ENCODE data around the gene EXOC3L1.
A peak's percentile ranks its signal among the peaks of the same experiment; 100 is the strongest.

Gene EXOC3L1

DNA sequence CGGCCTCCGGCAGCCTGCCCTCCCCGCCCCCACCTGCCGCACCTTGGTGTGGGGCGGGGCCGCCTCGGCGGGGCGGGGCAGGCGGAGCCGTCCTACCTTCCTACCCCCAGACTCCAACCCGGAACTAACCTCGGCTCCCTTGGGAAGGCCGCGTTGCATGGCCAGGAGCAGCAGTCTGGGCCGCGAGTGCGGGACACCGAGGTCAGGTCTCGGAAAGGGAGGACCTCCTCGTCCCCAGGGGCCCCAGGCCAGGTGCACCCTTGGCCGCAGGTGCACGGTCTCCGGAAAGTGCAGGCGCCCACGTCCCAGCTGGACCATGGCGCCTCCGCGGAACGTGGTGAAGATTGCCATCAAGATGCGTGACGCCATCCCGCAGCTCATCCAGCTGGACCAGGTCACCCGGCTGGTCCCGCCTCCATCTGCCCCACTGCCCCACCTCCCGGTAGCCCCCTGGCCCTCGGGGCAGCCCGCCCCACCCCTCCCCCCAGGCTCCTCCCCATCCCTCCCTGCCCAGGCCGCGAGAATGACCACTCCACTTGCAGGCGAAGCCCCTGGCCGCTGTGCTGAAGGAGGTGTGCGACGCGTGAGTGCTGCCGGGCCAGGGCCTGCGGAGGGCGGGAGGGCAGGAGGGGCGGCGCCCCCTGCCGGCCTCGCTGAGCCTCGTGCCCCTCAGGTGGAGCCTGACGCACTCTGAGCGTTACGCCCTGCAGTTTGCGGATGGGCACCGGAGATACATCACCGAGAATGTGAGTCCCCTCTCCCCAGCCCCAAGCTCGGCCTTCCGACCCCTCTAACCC, 9.3 kb upstream of the EXOC3L1 start, which contains the start of gene ELMO3:
ELMO3 (plus strand) TSS at position 121 of the 797 bp plus-strand sequence; CDS start at position 317, 196 bp downstream.
- ATAC-seq (replicated peaks) (no peak), DNase-seq (no peak)
- H3K27me3 Mint-ChIP-seq = no peaks in the 10 kb centered on the region
- no peak within 1 kb of the TSS for H3K27ac Mint-ChIP-seq
- peaks cover 17% of the 10 kb centered on the region in 2 donors for H3K4me1 Mint-ChIP-seq (ENCODE audit: low read depth in 2 of 2)
- H3K36me3 Mint-ChIP-seq (ENCODE audit: insufficient read depth) = peaks cover 38% of the 10 kb centered on the region
- no peak within 1 kb of the TSS for H3K4me3 Mint-ChIP-seq
- H3K9me3 Mint-ChIP-seq = no peaks in the 10 kb centered on the region

GRCh38 chr16:67198238-67198734, 8.3 kb upstream of the EXOC3L1 start:
- DNase-seq (no peak), ATAC-seq (replicated peaks) (peak; percentile 43)
- Mint-ChIP-seq H3K27me3 (no peaks in the 10 kb centered on the region), H3K4me3 (no peak overlapping the region), H3K36me3 (ENCODE audit: insufficient read depth) (peaks cover 45% of the 10 kb centered on the region), H3K27ac (no peak overlapping the region), H3K4me1 (ENCODE audit: low read depth in 2 of 2) (peaks cover 25 to 26% of the 10 kb centered on the region in 2 donors), H3K9me3 (no peaks in the 10 kb centered on the region)

DNA sequence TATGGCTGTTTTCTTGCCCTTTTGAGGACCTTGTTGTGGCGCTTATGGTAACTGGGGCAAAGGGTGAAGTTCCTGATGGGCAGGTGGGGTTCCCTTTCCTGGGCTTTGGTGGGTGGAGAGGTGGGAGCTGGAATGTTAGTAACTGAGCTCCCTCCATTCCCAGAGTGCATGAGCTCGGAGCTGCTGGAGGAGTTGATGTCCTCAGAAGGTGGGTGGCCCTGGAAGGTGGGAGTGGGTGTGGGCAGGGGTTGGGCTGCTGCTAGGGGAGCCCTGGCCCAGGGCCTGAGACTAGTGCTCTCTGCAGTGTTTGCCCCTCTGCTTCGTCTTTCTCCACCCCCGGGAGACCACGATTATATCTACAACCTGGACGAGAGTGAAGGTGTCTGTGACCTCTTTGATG, 7.8 kb upstream of the EXOC3L1 start:
- DNase-seq = no peak
- peaks cover 49% of the 10 kb centered on the region for H3K36me3 Mint-ChIP-seq (ENCODE audit: insufficient read depth)
- H3K4me1 Mint-ChIP-seq (ENCODE audit: low read depth in 2 of 2) = peaks cover 30 to 32% of the 10 kb centered on the region in 2 donors
- no peaks in the 10 kb centered on the region for H3K9me3 Mint-ChIP-seq
- H3K4me3 Mint-ChIP-seq = no peak overlapping the region
- ATAC-seq (replicated peaks) = no peak
- H3K27ac Mint-ChIP-seq = no peak overlapping the region
- no peaks in the 10 kb centered on the region for H3K27me3 Mint-ChIP-seq

- Mint-ChIP-seq H3K27ac (peak overlapping the region; percentile 76 to 79), H3K9me3 (no peaks in the 10 kb centered on the region), H3K36me3 (ENCODE audit: insufficient read depth) (peaks cover 49% of the 10 kb centered on the region), H3K27me3 (no peaks in the 10 kb centered on the region), H3K4me1 (ENCODE audit: low read depth in 2 of 2) (peaks cover 33 to 36% of the 10 kb centered on the region in 2 donors), H3K4me3 (peak overlapping the region in 1 of 2 donors; percentile 4)
- ATAC-seq (replicated peaks) (no peak), DNase-seq (no peak)
Observed at GRCh38 chr16:67196881-67197280, 6.9 kb upstream of the EXOC3L1 start.

DNA sequence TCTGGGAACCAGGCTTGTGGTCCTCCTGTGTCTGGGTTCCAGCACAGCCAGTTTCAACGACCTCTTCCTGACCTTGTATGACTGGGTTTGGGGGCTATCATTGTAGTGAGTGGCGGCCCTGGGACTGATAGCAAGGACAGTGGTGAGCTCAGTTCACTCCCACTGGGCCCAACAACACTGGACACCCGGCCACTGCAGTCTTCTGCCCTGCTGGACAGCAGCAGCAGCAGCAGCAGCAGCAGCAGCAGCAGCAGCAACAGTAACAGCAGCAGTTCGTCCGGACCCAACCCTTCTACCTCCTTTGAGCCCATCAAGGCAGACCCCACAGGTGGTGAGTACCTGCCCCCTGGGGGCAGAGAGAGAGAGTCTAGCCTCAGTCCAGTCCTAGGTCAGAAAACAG, 5.7 kb upstream of the EXOC3L1 start:
- no peaks in the 10 kb centered on the region for H3K9me3 Mint-ChIP-seq
- H3K27me3 Mint-ChIP-seq = no peaks in the 10 kb centered on the region
- peaks cover 41 to 42% of the 10 kb centered on the region in 2 donors for H3K4me1 Mint-ChIP-seq (ENCODE audit: low read depth in 2 of 2)
- ATAC-seq (replicated peaks) (no peak), DNase-seq (no peak)
- peaks cover 47% of the 10 kb centered on the region for H3K36me3 Mint-ChIP-seq (ENCODE audit: insufficient read depth)
- no peak overlapping the region for H3K4me3 Mint-ChIP-seq
- H3K27ac Mint-ChIP-seq = peak overlapping the region; percentile 74 to 79

GRCh38 chr16:67194260-67194659, 4.3 kb upstream of the EXOC3L1 start:
- Mint-ChIP-seq H3K4me1 (ENCODE audit: low read depth in 2 of 2) (peaks cover 41 to 42% of the 10 kb centered on the region in 2 donors), H3K4me3 (peak overlapping the region; percentile 84 to 89), H3K27ac (peak overlapping the region; percentile 89 to 94), H3K36me3 (ENCODE audit: insufficient read depth) (peaks cover 43% of the 10 kb centered on the region), H3K9me3 (no peaks in the 10 kb centered on the region), H3K27me3 (no peaks in the 10 kb centered on the region)
- DNase-seq (no peak), ATAC-seq (replicated peaks) (no peak)

GRCh38 chr16:67193536-67193935, 3.6 kb upstream of the EXOC3L1 start:
- Mint-ChIP-seq H3K9me3 (no peaks in the 10 kb centered on the region), H3K4me1 (ENCODE audit: low read depth in 2 of 2) (peaks cover 41 to 42% of the 10 kb centered on the region in 2 donors), H3K27ac (peak overlapping the region; percentile 89 to 94), H3K4me3 (peak overlapping the region; percentile 84 to 89), H3K27me3 (no peaks in the 10 kb centered on the region), H3K36me3 (ENCODE audit: insufficient read depth) (peaks cover 42% of the 10 kb centered on the region)
- no peak for DNase-seq
- no peak for ATAC-seq (replicated peaks)

- DNase-seq (no peak), ATAC-seq (replicated peaks) (peak; percentile 45)
- Mint-ChIP-seq H3K9me3 (no peaks in the 10 kb centered on the region), H3K27me3 (no peaks in the 10 kb centered on the region), H3K27ac (peak overlapping the region; percentile 89 to 94), H3K36me3 (ENCODE audit: insufficient read depth) (peaks cover 35% of the 10 kb centered on the region), H3K4me3 (peak overlapping the region; percentile 84 to 89), H3K4me1 (ENCODE audit: low read depth in 2 of 2) (peaks cover 37 to 41% of the 10 kb centered on the region in 2 donors)
Observed at GRCh38 chr16:67192781-67193361, 2.9 kb upstream of the EXOC3L1 start.

- peaks cover 37 to 41% of the 10 kb centered on the region in 2 donors for H3K4me1 Mint-ChIP-seq (ENCODE audit: low read depth in 2 of 2)
Observed at GRCh38 chr16:67191995-67192681, 2.2 kb upstream of the EXOC3L1 start, which contains the start of gene E2F4. Gene E2F4, plus strand, starts transcription at chr16:67192155. Its CDS starts 73 bp downstream, at chr16:67192228.

GRCh38 chr16:67191411-67191994, 1.6 kb upstream of the EXOC3L1 start:
- Mint-ChIP-seq H3K4me3 (peak overlapping the region; percentile 84 to 89), H3K9me3 (no peaks in the 10 kb centered on the region), H3K36me3 (ENCODE audit: insufficient read depth) (peaks cover 32% of the 10 kb centered on the region), H3K4me1 (ENCODE audit: low read depth in 2 of 2) (peaks cover 32 to 36% of the 10 kb centered on the region in 2 donors), H3K27ac (peak overlapping the region; percentile 89 to 94), H3K27me3 (no peaks in the 10 kb centered on the region)
- DNase-seq = no peak
- ATAC-seq (replicated peaks) = peak; percentile 3

More at GRCh38 chr16:67191995-67192681, 2.2 kb upstream of the EXOC3L1 start, which contains the start of gene E2F4:
- Mint-ChIP-seq H3K9me3 (no peaks in the 10 kb centered on the region), H3K4me3 (peak within 1 kb of the TSS; percentile 84 to 89), H3K27me3 (no peaks in the 10 kb centered on the region), H3K27ac (peak within 1 kb of the TSS; percentile 89 to 94), H3K36me3 (ENCODE audit: insufficient read depth) (peaks cover 33% of the 10 kb centered on the region)
- ATAC-seq (replicated peaks) = peak; percentile 97
- peak; percentile 83 to 85 (median 84) for DNase-seq

DNA sequence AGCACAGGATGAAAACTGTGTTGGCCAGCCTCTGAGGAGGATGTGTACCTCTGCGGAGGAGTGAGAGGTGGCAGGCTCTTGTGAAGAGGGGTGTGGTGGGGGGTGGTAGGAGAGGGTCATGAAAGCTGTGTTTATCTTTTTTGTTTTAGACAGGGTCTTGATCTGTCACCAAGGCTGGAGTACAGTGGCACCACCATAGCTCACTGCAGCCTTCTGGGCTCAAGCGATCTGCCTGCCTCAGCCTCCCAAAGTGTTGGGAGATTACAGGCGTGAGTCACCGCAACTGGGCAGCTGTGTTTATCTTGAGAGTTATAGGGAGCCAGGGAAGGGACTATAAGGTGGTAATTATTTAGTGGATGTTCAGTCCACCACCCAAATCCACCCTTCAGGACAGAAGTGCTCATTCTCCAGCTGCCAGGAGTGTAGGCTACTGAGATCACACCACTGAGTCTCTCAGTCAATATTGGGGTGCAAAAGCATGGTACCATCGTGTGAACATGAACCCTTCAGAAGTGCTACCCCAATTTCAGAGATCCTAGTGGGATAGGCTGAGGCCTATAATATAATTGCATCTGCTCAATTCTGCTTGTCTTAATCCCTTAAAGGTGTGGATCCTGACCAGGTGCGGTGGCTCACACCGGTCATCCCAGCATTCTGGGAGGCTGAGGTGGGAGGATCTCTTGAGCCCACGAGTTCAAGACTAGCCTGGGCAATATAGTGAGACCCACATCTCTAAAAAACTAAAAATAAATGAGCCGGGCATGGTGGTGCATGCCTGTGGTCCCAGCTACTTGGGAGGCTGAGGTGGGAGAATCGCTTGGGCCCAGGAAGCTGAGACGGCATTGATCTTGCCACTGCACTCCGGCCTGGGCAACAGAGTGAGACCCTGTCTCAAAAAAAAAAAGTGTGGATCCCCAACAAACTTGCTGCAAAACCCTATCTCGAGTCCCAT, 788 bp upstream of the EXOC3L1 start:
- peaks cover 26 to 28% of the 10 kb centered on the region in 2 donors for H3K4me1 Mint-ChIP-seq (ENCODE audit: low read depth in 2 of 2)
- ATAC-seq (replicated peaks) = no peak
- peak overlapping the region; percentile 84 to 89 for H3K4me3 Mint-ChIP-seq
- H3K27ac Mint-ChIP-seq = peak overlapping the region in 1 of 2 donors; percentile 94
- no peak for DNase-seq
- H3K36me3 Mint-ChIP-seq (ENCODE audit: insufficient read depth) = peaks cover 27% of the 10 kb centered on the region
- no peaks in the 10 kb centered on the region for H3K9me3 Mint-ChIP-seq
- H3K27me3 Mint-ChIP-seq = no peaks in the 10 kb centered on the region

GRCh38 chr16:67188798-67189197, 1.1 kb downstream of the EXOC3L1 start:
- Mint-ChIP-seq H3K27ac (no peak overlapping the region), H3K4me1 (ENCODE audit: low read depth in 2 of 2) (peaks cover 28 to 32% of the 10 kb centered on the region in 2 donors), H3K27me3 (no peaks in the 10 kb centered on the region), H3K9me3 (no peaks in the 10 kb centered on the region), H3K4me3 (no peak overlapping the region), H3K36me3 (ENCODE audit: insufficient read depth) (peaks cover 22% of the 10 kb centered on the region)
- no peak for ATAC-seq (replicated peaks)
- DNase-seq = no peak

All from effector memory CD8-positive, alpha-beta T cell (primary cell).